MM.1S (cell line): ENCODE results near the gene PIH1D1.

Experiments used
- CTCF ChIP-seq: fragments of 300-600 bp; sonication (generic); IDR thresholded peaks from 2 replicates; pipeline ENCODE4 v1.5.1; 2016; ENCODE audit warnings: antibody characterized with exemption, low read length, mixed read lengths
- EZH2phosphoT487 ChIP-seq: fragments of 300-600 bp; sonication (generic); IDR thresholded peaks from 2 replicates; pipeline ENCODE4 v1.6.1; 2018; ENCODE audit warnings: antibody characterized with exemption, low read length

- no peak for TF ChIP-seq CTCF
- no peak for TF ChIP-seq EZH2phosphoT487
Observed at GRCh38 chr19:49470615-49470978, 19.0 kb upstream of the PIH1D1 start.
